K562 (cell line): ENCODE results near the gene ITGA11. TPM values are rescaled to one million over a fixed set of nuclear protein-coding genes. Genes with fewer than 3 reads are reported as not detected.

Source experiments
- ATAC-seq: fragments of 200-7000 bp; cut with Tn5 transposase; 3 replicates; pipeline ENCODE4 v1.9.1; 2020; ENCODE audit warnings: moderate library complexity
- BruUV-seq: library from RNA; stranded (reverse); fragments of 400-500 nt; replicated peaks from 2 replicates; lab custom pipeline; 2021; lab: Mats Ljungman, UMichigan
- CTCF ChIA-PET: fragments of 300-600 bp; formaldehyde crosslinking; extraction: SDS; loops from one replicate; lab custom pipeline; 2021; ENCODE audit warnings: low intra/inter-chr PET ratio; lab: Yijun Ruan, JAX
- POLR2A ChIA-PET: fragments of 300-600, 350-650 bp; sonication (Branson Sonifier 250); formaldehyde crosslinking; extraction: SDS; loops from one replicate; lab custom pipeline; 2021; ENCODE audit warnings: antibody characterized with exemption, inconsistent platforms; lab: Yijun Ruan, JAX
- DNase-seq, 4 experiments: peaks; one replicate each; pipeline versions ENCODE4 v3.0.0 to v3.0.0-alpha.2; 2011 to 2018; ENCODE audit warnings: low spot score in 3 of 4, mixed read lengths in 3 of 4; ENCODE audit errors: extremely low read depth in 1 of 4
- FAIRE-seq: peaks from 2 replicates; lab custom pipeline; 2011; peaks lifted over from hg19 to GRCh38; lab: Jason Lieb, UNC
- H2AFZ ChIP-seq: 2 replicates; pipeline ENCODE4 v1.6.0; 2011; ENCODE audit warnings: low read depth, low read length, control low read depth, inconsistent platforms
- H3K27ac ChIP-seq: fragments of 200-600 bp; 3 replicates; pipeline ENCODE4 v1.8.0; 2011; ENCODE audit warnings: low read depth, mild to moderate bottlenecking, control low read depth, inconsistent platforms, low read length, moderate library complexity, mixed read lengths; ENCODE audit errors: extremely low read depth
- H3K27me3 ChIP-seq, 2 experiments: fragments of 300-600 bp in 1 of 2; 2 replicates in 1 of 2; 3 replicates in 1 of 2; pipeline versions ENCODE4 v1.6.0 to v1.8.0; 2011; ENCODE audit warnings: inconsistent platforms in 2 of 2, low read length in 2 of 2, mild to moderate bottlenecking in 1 of 2, mixed read lengths in 1 of 2, moderate library complexity in 1 of 2; ENCODE audit not compliant: control insufficient read depth in 2 of 2, insufficient read depth in 2 of 2
- H3K36me3 ChIP-seq: fragments of 300-600 bp; 3 replicates; pipeline ENCODE4 v1.8.0; 2011; ENCODE audit warnings: mild to moderate bottlenecking, low read length, inconsistent platforms; ENCODE audit not compliant: control insufficient read depth, insufficient read depth
- H3K4me1 ChIP-seq, 2 experiments: fragments of 200-600 bp in 1 of 2; replicated peaks in 1 of 2; 2 replicates in 1 of 2; 3 replicates in 1 of 2; pipeline versions ENCODE4 v1.5.1 to v1.8.0; 2011; ENCODE audit warnings: inconsistent platforms in 2 of 2, low read length in 2 of 2, mild to moderate bottlenecking in 1 of 2, mixed read lengths in 1 of 2, moderate library complexity in 1 of 2; ENCODE audit not compliant: control insufficient read depth in 2 of 2, insufficient read depth in 2 of 2
- H3K4me2 ChIP-seq: 2 replicates; pipeline ENCODE4 v1.6.1; 2011; ENCODE audit warnings: low read length, control low read depth, inconsistent platforms, mixed read lengths; ENCODE audit not compliant: insufficient read depth
- H3K4me3 ChIP-seq: fragments of 200-600 bp; sonication (generic), shearing (Covaris generic); 2 replicates; pipeline ENCODE4 v1.5.1; 2016; ENCODE audit warnings: control low read depth, inconsistent platforms
- H3K79me2 ChIP-seq: fragments of 200-600 bp; 3 replicates; pipeline ENCODE4 v1.8.0; 2011; ENCODE audit warnings: low read length, inconsistent platforms; ENCODE audit not compliant: control insufficient read depth, insufficient read depth
- H3K9ac ChIP-seq, 2 experiments: 2 replicates each; pipeline versions ENCODE4 v1.6.0 to v1.6.1; 2011; ENCODE audit warnings: low read depth in 2 of 2, low read length in 2 of 2, control low read depth in 1 of 2, inconsistent platforms in 1 of 2, mild to moderate bottlenecking in 1 of 2, mixed read lengths in 1 of 2; ENCODE audit not compliant: insufficient read depth in 1 of 2
- H3K9me1 ChIP-seq: one replicate; pipeline ENCODE4 v1.6.0; 2011; ENCODE audit warnings: inconsistent platforms, mild to moderate bottlenecking, low read length, moderate library complexity; ENCODE audit not compliant: control insufficient read depth, insufficient read depth
- H3K9me3 ChIP-seq: replicated peaks from 2 replicates; pipeline ENCODE4 v1.5.1; 2011; ENCODE audit warnings: low read depth, low read length, inconsistent platforms; ENCODE audit not compliant: control insufficient read depth, insufficient read depth
- H4K20me1 ChIP-seq: replicated peaks from 2 replicates; pipeline ENCODE4 v1.6.1; 2011; ENCODE audit warnings: low read length, inconsistent platforms, mixed read lengths; ENCODE audit not compliant: control insufficient read depth, insufficient read depth
- BMI1 ChIP-seq: fragments of 150-350 bp; IDR thresholded peaks from 2 replicates; pipeline ENCODE4 v1.6.1; 2014; ENCODE audit warnings: low read length
- CBX2 ChIP-seq: fragments of 200-600 bp; sonication (generic); IDR thresholded peaks from one replicate; pipeline ENCODE4 v1.6.1; 2012; ENCODE audit warnings: mild to moderate bottlenecking, low read length, inconsistent platforms; ENCODE audit not compliant: insufficient read depth, poor library complexity, severe bottlenecking
- CBX8 ChIP-seq: fragments of 200-600 bp; sonication (generic); IDR thresholded peaks from 2 replicates; pipeline ENCODE4 v1.6.1; 2012; ENCODE audit warnings: borderline replicate concordance, mixed run types, low read depth, mild to moderate bottlenecking, moderate library complexity, mixed read lengths, low read length, control low read depth, inconsistent platforms; ENCODE audit not compliant: poor library complexity, severe bottlenecking; ENCODE audit errors: extremely low read depth
- CTBP1 ChIP-seq: fragments of 450-650 bp; IDR thresholded peaks from 2 replicates; pipeline ENCODE4 v1.6.1; 2016; ENCODE audit warnings: borderline replicate concordance
- ETS1 ChIP-seq: conservative IDR thresholded peaks from 2 replicates; pipeline ENCODE4 v1.6.1; 2011; ENCODE audit warnings: low read depth, mild to moderate bottlenecking, low read length; ENCODE audit not compliant: control insufficient read depth
- ZFP36 ChIP-seq: fragments of 150-350 bp; IDR thresholded peaks from 2 replicates; pipeline ENCODE4 v1.6.1; 2018; ENCODE audit warnings: low read length, low read depth; ENCODE audit not compliant: partially characterized antibody
- WGBS: fragments of 100-300 bp; shearing (Covaris generic); methylation state at CpG from one replicate; pipeline ENCODE4 v1.1.6; 2016; ENCODE audit warnings: low coverage, mixed read lengths; ENCODE audit not compliant: insufficient coverage; ENCODE audit errors: missing lambda C conversion rate; 5-methylcytosine and 5-hydroxymethylcytosine counted together
- in situ Hi-C: fragments of 300-500 bp; cut with MboI; formaldehyde crosslinking; loops from 4 replicates; pipeline ENCODE4 v1.15.0; 2018; ENCODE audit warnings: inconsistent platforms, mixed read lengths
- intact Hi-C: fragments of 100-400 bp; cut with micrococcal nuclease; formaldehyde crosslinking; loops from 2 replicates; pipeline ENCODE4 v1.14.2; 2022
- polyA plus RNA-seq, 8 experiments: library from polyadenylated mRNA; depleted of rRNA in 4 of 8; stranded (reverse) in 5 of 8; unstranded in 3 of 8; fragments of >200 nt; fragmentation: Nextera tagmentation in 2 of 8; fragmentation: Illumina TruSeq in 1 of 8; extraction: Ambion mirVana in 2 of 8; extraction: Trizol in 1 of 8; gene quantifications; 2 replicates each; pipeline versions ENCODE4 v1.2.1 to v1.2.3, GENCODE V29; 2011 to 2014; ENCODE audit warnings: inconsistent platforms in 1 of 8, missing spikeins in 1 of 8
- total RNA-seq, 7 experiments: library from RNA; depleted of rRNA in 6 of 7; stranded (reverse); fragments of >200 nt in 6 of 7; fragmentation: Illumina TruSeq in 2 of 7; extraction: Trizol in 2 of 7; gene quantifications; 2 replicates each; pipeline versions ENCODE4 v1.2.1 to v1.2.3, GENCODE V29; 2011 to 2021; ENCODE audit warnings: low replicate concordance in 1 of 7

ITGA11 gene
- total and polyA plus RNA-seq, 9 of the 15 experiments (the other 6 are each of a cell fraction or from before 2014, with no cell fraction given) = 0.01 TPM; not detected in 8

- Histone ChIP-seq H3K4me1 (no peaks in the 10 kb centered on the region), H4K20me1 (no peaks in the 10 kb centered on the region), H3K4me3 (no peak overlapping the region), H3K4me2 (no peak overlapping the region), H3K9me3 (no peaks in the 10 kb centered on the region; the same call in 1 of the 2 replicates), H3K36me3 (no peaks in the 10 kb centered on the region), H2AFZ (no peak overlapping the region), H3K27ac (no peak overlapping the region), H3K9ac (no peak overlapping the region), H3K79me2 (no peaks in the 10 kb centered on the region), H3K9me1 (no peaks in the 10 kb centered on the region), H3K27me3 (peaks cover 29 to 32% of the 10 kb centered on the region in 2 experiments)
- CTCF ChIA-PET = no interaction called here
- FAIRE-seq (no peak), DNase-seq (no peak), ATAC-seq (no peak)
- peak; percentile 71; the same call in 1 of the 2 replicates for TF ChIP-seq BMI1
- peak; percentile 86 for TF ChIP-seq CBX8
- no peak for TF ChIP-seq ETS1
- peak; percentile 69 for TF ChIP-seq CBX2
- no peak for TF ChIP-seq CTBP1
- TF ChIP-seq ZFP36 = peak; percentile 42
- no TSS peak for BruUV-seq
- intact Hi-C loops (no loop called here), in situ Hi-C loops (no loop called here)
- WGBS = 0% methylated on average over 4 of the region's 5 CpGs
- POLR2A ChIA-PET = interaction anchor here (0.6 to 1.1 kb wide), 3 partner anchors 9 to 36 kb away, joined by 3 to 5 read pairs (median 3); no protein-coding TSS in a partner anchor
Measured at GRCh38 chr15:68262514-68263356, 169.2 kb downstream of the ITGA11 start.
